Activated naive CD8-positive, alpha-beta T cell treated with anti-CD3 and anti-CD28 coated beads, Interleukin-2, amount 10 ng/mL, durations not matched to agents 7 days and 5 days (primary cell): ENCODE results near the gene IFNA6. TPM values are rescaled to one million over a fixed set of nuclear protein-coding genes. Genes with fewer than 3 reads are reported as not detected.
"Not testable (repeated sequence)": the region's sequence is repeated elsewhere in the genome, so short reads cannot be mapped to it uniquely, and the experiment has no call there.

Experiments
- ATAC-seq: fragments of 150-1000 bp; cut with Tn5 transposase; one replicate; pipeline ENCODE4 v1.10.0; 2021; ENCODE audit warnings: low read depth, moderate library complexity
- POLR2A ChIA-PET: fragments of 350-600 bp; sonication (Branson Sonifier 250); formaldehyde crosslinking; loops from one replicate; lab custom pipeline; 2021; ENCODE audit warnings: antibody characterized with exemption; lab: Charles Lee
- DNase-seq: peaks from one replicate; pipeline ENCODE4 v3.0.0; 2021
- H3K27ac Mint-ChIP-seq: one replicate; pipeline ENCODE4 v1.8.0; 2022; ENCODE audit warnings: mild to moderate bottlenecking, mixed read lengths
- H3K27me3 Mint-ChIP-seq: one replicate; pipeline ENCODE4 v1.8.0; 2022; ENCODE audit warnings: mild to moderate bottlenecking, moderate library complexity, mixed read lengths
- H3K36me3 Mint-ChIP-seq: one replicate; pipeline ENCODE4 v1.8.0; 2021; ENCODE audit warnings: mild to moderate bottlenecking, mixed read lengths
- H3K4me1 Mint-ChIP-seq: one replicate; pipeline ENCODE4 v1.8.0; 2021; ENCODE audit warnings: mixed read lengths
- H3K4me3 Mint-ChIP-seq: one replicate; pipeline ENCODE4 v1.8.0; 2022; ENCODE audit warnings: mild to moderate bottlenecking, moderate library complexity, mixed read lengths
- H3K9me3 Mint-ChIP-seq: one replicate; pipeline ENCODE4 v1.8.0; 2021; ENCODE audit warnings: mixed read lengths
- total RNA-seq, 2 experiments: library from RNA; stranded (reverse); gene quantifications; one replicate each; pipeline ENCODE4 v1.2.3, GENCODE V29; 2021

The IFNA6 gene
- not detected for total RNA-seq

GRCh38 chr9:21350787-21351186 lies at the start of gene IFNA6:
Gene IFNA6 (minus strand): TSS chr9:21350887. CDS start chr9:21350887, 0 bp downstream.
- H3K4me1 Mint-ChIP-seq: no peaks in the 10 kb centered on the region
- ATAC-seq: no peak
- H3K27me3 Mint-ChIP-seq: peaks cover 13% of the 10 kb centered on the region
- peaks cover 13% of the 10 kb centered on the region for H3K9me3 Mint-ChIP-seq
- no peak within 1 kb of the TSS for H3K4me3 Mint-ChIP-seq
- no peak within 1 kb of the TSS for H3K27ac Mint-ChIP-seq
- POLR2A ChIA-PET: no interaction called here
- peaks cover 4% of the 10 kb centered on the region for H3K36me3 Mint-ChIP-seq
- DNase-seq: no peak

GRCh38 chr9:21399956-21400355 lies 49.3 kb upstream of the IFNA6 start:
- POLR2A ChIA-PET: no interaction called here

GRCh38 chr9:21398955-21399489 lies 48.3 kb upstream of the IFNA6 start:
- POLR2A ChIA-PET: no interaction called here
- Mint-ChIP-seq H3K27me3 (peaks cover 59% of the 10 kb centered on the region), H3K4me1 (peaks cover 12% of the 10 kb centered on the region), H3K27ac (no peak overlapping the region), H3K36me3 (no peaks in the 10 kb centered on the region), H3K9me3 (no peaks in the 10 kb centered on the region), H3K4me3 (no peak overlapping the region)
- ATAC-seq: no peak
- no peak for DNase-seq

More at GRCh38 chr9:21399956-21400355, 49.3 kb upstream of the IFNA6 start:
- no peak overlapping the region for H3K27ac Mint-ChIP-seq
- peaks cover 12% of the 10 kb centered on the region for H3K4me1 Mint-ChIP-seq
- no peak for DNase-seq
- no peaks in the 10 kb centered on the region for H3K9me3 Mint-ChIP-seq
- no peaks in the 10 kb centered on the region for H3K36me3 Mint-ChIP-seq
- H3K4me3 Mint-ChIP-seq: no peak overlapping the region
- ATAC-seq: no peak
- peaks cover 69% of the 10 kb centered on the region for H3K27me3 Mint-ChIP-seq

GRCh38 chr9:21395778-21396717 lies 45.4 kb upstream of the IFNA6 start:
- Mint-ChIP-seq H3K4me3 (peak overlapping the region; percentile 68), H3K9me3 (no peaks in the 10 kb centered on the region), H3K27ac (no peak overlapping the region), H3K4me1 (peaks cover 8% of the 10 kb centered on the region), H3K36me3 (no peaks in the 10 kb centered on the region), H3K27me3 (peaks cover 60% of the 10 kb centered on the region)
- ATAC-seq (peak; percentile 86), DNase-seq (peak; percentile 73)
- POLR2A ChIA-PET: interaction anchor here (0.8 to 1.3 kb wide), 3 partner anchors 15 to 61 kb away, joined by 3 to 4 read pairs (median 3); partner anchors contain the start of gene KLHL9

- Mint-ChIP-seq H3K36me3 (peaks cover 1% of the 10 kb centered on the region), H3K4me1 (peaks cover 4% of the 10 kb centered on the region), H3K9me3 (no peaks in the 10 kb centered on the region), H3K27ac (no peak overlapping the region), H3K4me3 (no peak overlapping the region), H3K27me3 (peaks cover 57% of the 10 kb centered on the region)
- DNase-seq (no peak), ATAC-seq (peak; percentile 17)
- POLR2A ChIA-PET: no interaction called here
Measured at GRCh38 chr9:21392270-21392669, 41.6 kb upstream of the IFNA6 start.

- Mint-ChIP-seq H3K36me3 (peaks cover 4% of the 10 kb centered on the region), H3K9me3 (peaks cover 5% of the 10 kb centered on the region), H3K4me3 (no peak within 1 kb of the TSS), H3K4me1 (peaks cover 17% of the 10 kb centered on the region), H3K27ac (no peak within 1 kb of the TSS), H3K27me3 (peaks cover 32% of the 10 kb centered on the region)
- ATAC-seq (no peak), DNase-seq (no peak)
- POLR2A ChIA-PET: no interaction called here
Measured at GRCh38 chr9:21385131-21385670, 34.5 kb upstream of the IFNA6 start, which contains the start of gene IFNA2. Gene IFNA2 (minus strand): TSS chr9:21385398. CDS start chr9:21385329, 69 bp downstream.

GRCh38 chr9:21383627-21384026 lies 32.9 kb upstream of the IFNA6 start:
- POLR2A ChIA-PET: no interaction called here
- Mint-ChIP-seq H3K27me3 (peaks cover 28% of the 10 kb centered on the region), H3K4me1 (peaks cover 19% of the 10 kb centered on the region), H3K4me3 (peak overlapping the region; percentile 37), H3K9me3 (peaks cover 5% of the 10 kb centered on the region), H3K36me3 (peaks cover 4% of the 10 kb centered on the region), H3K27ac (no peak overlapping the region)
- ATAC-seq (no peak), DNase-seq (no peak)

- peaks cover 5% of the 10 kb centered on the region for H3K9me3 Mint-ChIP-seq
- peak overlapping the region; percentile 70 for H3K4me3 Mint-ChIP-seq
- no peak for DNase-seq
- peaks cover 19% of the 10 kb centered on the region for H3K4me1 Mint-ChIP-seq
- ATAC-seq: peak; percentile 96
- POLR2A ChIA-PET: interaction anchor here (1.3 kb wide), 1 partner anchor 14 kb away, joined by 4 read pairs; no protein-coding TSS in a partner anchor
- peaks cover 25% of the 10 kb centered on the region for H3K27me3 Mint-ChIP-seq
- H3K36me3 Mint-ChIP-seq: peaks cover 2% of the 10 kb centered on the region
- H3K27ac Mint-ChIP-seq: peak overlapping the region; percentile 26
Measured at GRCh38 chr9:21381448-21382339, 31.0 kb upstream of the IFNA6 start.

- H3K4me1 Mint-ChIP-seq, ATAC-seq, H3K4me3 Mint-ChIP-seq, POLR2A ChIA-PET, H3K36me3 Mint-ChIP-seq, H3K9me3 Mint-ChIP-seq, H3K27ac Mint-ChIP-seq, DNase-seq: not testable (repeated sequence)
- H3K27me3 Mint-ChIP-seq: peaks cover 14% of the 10 kb centered on the region
Measured at GRCh38 chr9:21371467-21371866, 20.8 kb upstream of the IFNA6 start.

- Mint-ChIP-seq H3K4me1 (no peaks in the 10 kb centered on the region), H3K9me3 (peaks cover 2% of the 10 kb centered on the region), H3K4me3 (no peak within 1 kb of the TSS), H3K27ac (no peak within 1 kb of the TSS), H3K36me3 (no peaks in the 10 kb centered on the region), H3K27me3 (peaks cover 28% of the 10 kb centered on the region)
- POLR2A ChIA-PET: no interaction called here
- ATAC-seq (no peak), DNase-seq (no peak)
Measured at GRCh38 chr9:21367957-21368356, 17.3 kb upstream of the IFNA6 start, which contains the start of gene IFNA13. Gene IFNA13 (minus strand): TSS chr9:21368057. CDS start chr9:21368010, 47 bp downstream.

- H3K9me3 Mint-ChIP-seq, H3K4me1 Mint-ChIP-seq, DNase-seq, POLR2A ChIA-PET, H3K4me3 Mint-ChIP-seq, H3K36me3 Mint-ChIP-seq, H3K27ac Mint-ChIP-seq, ATAC-seq: not testable (repeated sequence)
- peaks cover 26% of the 10 kb centered on the region for H3K27me3 Mint-ChIP-seq
Measured at GRCh38 chr9:21367169-21367568, 16.5 kb upstream of the IFNA6 start.

GRCh38 chr9:21362287-21362686 lies 11.6 kb upstream of the IFNA6 start:
- H3K27ac Mint-ChIP-seq: no peak overlapping the region
- H3K9me3 Mint-ChIP-seq: peaks cover 2% of the 10 kb centered on the region
- peaks cover 18% of the 10 kb centered on the region for H3K27me3 Mint-ChIP-seq
- H3K4me3 Mint-ChIP-seq: no peak overlapping the region
- DNase-seq (no peak), ATAC-seq (no peak)
- peaks cover 1% of the 10 kb centered on the region for H3K36me3 Mint-ChIP-seq
- peaks cover 11% of the 10 kb centered on the region for H3K4me1 Mint-ChIP-seq
- POLR2A ChIA-PET: no interaction called here
